Left forelimb (tissue), 1 donor: Measurements from ENCODE around the gene KRT3.
"Not testable (repeated sequence)": the region's sequence is repeated elsewhere in the genome, so short reads cannot be mapped to it uniquely, and the experiment has no call there.

Experiments
- DNase-seq: peaks from one replicate; pipeline ENCODE4 v3.0.0-alpha.2; 2018; ENCODE audit warnings: low spot score

KRT3 gene

GRCh38 chr12:52760623-52761022, 35.3 kb downstream of the KRT3 start:
- no peak for DNase-seq

DNA sequence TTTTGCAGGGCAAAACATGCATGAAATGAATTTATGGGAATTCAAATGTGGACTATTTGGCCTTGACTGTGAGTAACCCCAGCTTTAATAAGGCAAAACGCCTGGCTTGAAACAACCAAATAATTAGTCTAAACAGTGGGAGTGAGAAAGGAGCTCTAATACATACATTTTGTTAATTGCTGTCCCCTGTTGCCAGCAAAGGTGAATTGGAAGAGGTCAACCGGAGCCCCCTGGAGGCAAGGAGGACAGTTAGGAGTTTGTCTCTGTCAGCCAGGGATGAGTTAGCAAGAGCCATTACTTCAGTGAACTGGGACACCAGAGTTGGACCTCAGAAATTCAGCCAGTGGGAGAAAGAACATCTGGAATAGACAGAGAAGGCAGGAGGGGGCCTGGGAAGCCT, 36.2 kb downstream of the KRT3 start:
- DNase-seq: peak; percentile 14

DNA sequence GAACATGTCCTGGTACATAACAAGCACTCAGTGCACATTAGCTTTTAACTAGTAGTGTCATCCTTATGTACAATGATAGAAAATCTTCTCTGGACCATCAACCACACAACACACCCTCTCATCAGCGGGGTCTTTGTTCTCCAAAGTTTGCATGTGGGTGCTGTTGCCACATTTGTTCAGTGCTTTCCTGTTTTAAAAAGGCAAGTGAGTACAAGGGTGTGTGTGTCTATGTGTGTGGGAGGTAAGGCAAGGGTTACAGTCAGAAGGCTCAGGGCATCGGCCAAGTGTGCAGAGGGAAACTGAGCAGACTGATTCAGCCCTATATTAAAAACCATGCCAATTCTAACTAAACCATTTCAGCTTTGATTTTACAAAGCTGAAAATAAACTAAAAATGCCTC, 36.7 kb downstream of the KRT3 start:
- peak; percentile 6 for DNase-seq

- DNase-seq: no peak
These were observed 38.3 kb downstream of the KRT3 start for GRCh38 chr12:52757449-52758176.

DNA sequence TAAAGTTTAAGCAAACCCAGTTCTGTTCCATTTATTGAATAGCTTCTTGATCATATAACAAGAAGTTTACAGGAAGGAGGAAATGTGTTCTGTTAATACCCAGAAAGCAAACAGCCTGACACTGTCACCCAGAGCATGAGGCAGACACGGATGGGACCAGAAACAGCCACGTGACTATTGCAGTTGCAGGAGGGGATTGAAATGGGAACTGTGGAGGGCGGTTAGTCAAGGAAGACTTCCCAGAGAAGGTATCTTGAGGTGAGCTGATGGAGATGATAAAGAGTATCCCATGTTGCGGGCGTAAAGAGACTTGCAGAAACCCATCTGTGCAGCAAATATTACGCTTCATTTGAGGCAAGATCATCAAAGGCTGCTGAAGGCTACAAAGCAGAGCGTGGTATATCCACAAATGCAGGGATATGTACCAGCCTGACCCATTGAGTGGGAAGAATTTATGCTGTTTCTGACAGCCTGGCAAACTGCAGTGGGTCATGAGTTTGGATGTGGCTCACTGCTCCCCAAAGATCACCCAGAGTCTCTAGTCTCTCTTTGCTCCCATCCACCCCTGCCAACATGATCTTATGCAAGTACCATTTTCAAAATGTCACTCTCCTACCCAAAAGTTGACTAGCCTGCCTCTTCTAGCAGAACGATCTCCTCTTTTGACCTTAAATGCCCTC, 39.5 kb downstream of the KRT3 start:
- DNase-seq: peak; percentile 14

- no peak for DNase-seq
These were observed 40.4 kb downstream of the KRT3 start for GRCh38 chr12:52755533-52755932.

- DNase-seq: no peak
These were observed 41.8 kb downstream of the KRT3 start for GRCh38 chr12:52754135-52754534.

GRCh38 chr12:52753283-52753682, 42.6 kb downstream of the KRT3 start:
- no peak for DNase-seq

DNA sequence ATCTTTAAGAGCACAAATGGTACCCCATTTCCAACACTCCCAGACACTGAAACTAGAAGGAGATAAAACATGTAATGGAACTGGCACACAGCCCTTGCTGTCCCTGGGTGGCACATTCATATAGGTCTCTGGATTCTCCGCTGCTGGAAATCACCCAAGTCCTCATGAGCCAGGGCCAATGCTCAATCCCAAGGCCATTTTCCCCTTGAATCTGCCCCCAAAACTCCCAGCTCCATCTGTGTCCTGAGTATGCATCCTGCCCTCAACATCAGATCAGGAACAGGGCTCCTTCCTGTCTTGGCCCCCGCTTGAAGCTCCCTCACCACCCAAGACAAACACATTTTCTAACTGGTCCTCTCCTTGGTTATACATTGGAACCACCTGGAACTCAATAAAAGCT, 43.4 kb downstream of the KRT3 start:
- DNase-seq: no peak

DNA sequence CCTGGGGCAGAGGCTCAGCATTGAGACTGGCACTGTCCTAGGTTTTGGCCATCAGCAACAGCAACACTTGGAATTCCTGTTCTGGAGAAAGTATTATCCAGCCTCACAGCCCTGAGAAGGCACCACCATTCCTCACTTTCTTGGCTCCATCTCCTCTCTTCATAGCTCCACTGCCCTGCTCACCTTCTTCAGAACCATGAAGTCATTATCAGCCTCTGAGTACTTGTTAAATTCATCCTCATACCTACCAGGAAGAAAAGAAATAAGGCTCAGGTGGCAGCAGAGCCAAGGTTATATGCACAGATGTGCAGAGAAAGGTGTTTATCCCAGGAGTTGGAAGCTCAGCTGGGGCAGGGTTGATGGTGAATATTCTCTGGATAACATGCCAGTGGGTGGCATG, 44.1 kb downstream of the KRT3 start:
- DNase-seq: no peak

DNA sequence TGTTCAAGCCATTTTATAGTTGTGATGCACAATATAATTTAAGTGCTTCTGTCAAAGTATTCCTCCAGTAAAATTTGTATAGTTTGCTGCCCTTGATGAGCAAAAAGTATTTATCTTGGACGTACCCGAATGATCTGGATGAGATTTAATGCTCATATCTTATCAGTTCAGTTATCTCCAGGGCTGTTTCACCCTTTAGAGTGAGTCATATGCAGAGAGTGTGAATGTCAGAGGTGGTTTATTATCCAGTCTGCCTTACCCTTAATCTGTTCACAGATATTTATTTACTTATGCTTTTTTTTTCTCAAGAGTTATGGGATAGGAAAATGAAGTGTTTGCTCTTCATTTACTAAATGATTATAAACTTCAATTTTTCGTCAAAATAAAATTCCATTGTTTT, 45.4 kb downstream of the KRT3 start:
- DNase-seq: not testable (repeated sequence)

- DNase-seq: no peak
These were observed 46.1 kb downstream of the KRT3 start for GRCh38 chr12:52749827-52750226.

- DNase-seq: no peak
These were observed 47.3 kb downstream of the KRT3 start for GRCh38 chr12:52748578-52748977.

GRCh38 chr12:52745554-52745953, 50.4 kb downstream of the KRT3 start:
- no peak for DNase-seq

- no peak for DNase-seq
These were observed 51.3 kb downstream of the KRT3 start for GRCh38 chr12:52744493-52745156.

- DNase-seq: no peak
These were observed 53.0 kb downstream of the KRT3 start for GRCh38 chr12:52742822-52743457.

DNA sequence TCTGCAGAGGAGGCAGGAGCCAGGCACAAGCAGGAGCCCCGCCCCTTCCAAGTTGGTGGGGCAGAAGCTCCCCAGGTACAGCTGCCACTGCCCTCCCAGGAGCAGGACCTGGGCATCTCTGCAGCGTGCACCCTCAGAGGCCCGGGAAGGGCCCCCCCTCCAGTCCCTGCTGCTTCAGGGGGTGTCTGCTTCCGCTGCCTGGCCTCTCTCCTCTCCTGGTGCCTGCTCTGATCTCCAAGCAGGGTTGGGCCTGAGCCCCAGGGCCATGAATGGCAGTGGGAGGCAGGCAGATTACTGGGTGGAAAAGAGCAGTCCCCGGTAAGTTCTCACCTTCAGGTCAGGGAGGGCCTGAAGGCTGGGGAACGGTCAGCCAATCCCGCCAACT, 53.7 kb downstream of the KRT3 start:
- DNase-seq: no peak

- peak; percentile 74 for DNase-seq
These were observed 54.3 kb downstream of the KRT3 start for GRCh38 chr12:52741375-52742195.

- DNase-seq: no peak
These were observed 55.3 kb downstream of the KRT3 start for GRCh38 chr12:52740584-52740983.

- DNase-seq: no peak
These were observed 56.0 kb downstream of the KRT3 start for GRCh38 chr12:52739963-52740362.
